MM.1S (cell line): ENCODE results near the gene ADGRL3.

ENCODE experiments used
- EZH2 ChIP-seq: fragments of 300-600 bp; sonication (generic); optimal IDR thresholded peaks from 2 replicates; pipeline ENCODE3; 2017; ENCODE audit warnings: low read depth, mild to moderate bottlenecking, antibody characterized with exemption, low read length, mixed read lengths
- EZH2phosphoT487 ChIP-seq: fragments of 300-600 bp; sonication (generic); IDR thresholded peaks from 2 replicates; pipeline ENCODE4 v1.6.1; 2018; ENCODE audit warnings: antibody characterized with exemption, low read length
- TF ChIP-seq, protein P1 (sequence below): fragments of 300-600 bp; sonication (generic); IDR thresholded peaks from 2 replicates; pipeline ENCODE4 v1.5.1; 2016; ENCODE audit warnings: antibody characterized with exemption, low read length, mixed read lengths

DNA sequence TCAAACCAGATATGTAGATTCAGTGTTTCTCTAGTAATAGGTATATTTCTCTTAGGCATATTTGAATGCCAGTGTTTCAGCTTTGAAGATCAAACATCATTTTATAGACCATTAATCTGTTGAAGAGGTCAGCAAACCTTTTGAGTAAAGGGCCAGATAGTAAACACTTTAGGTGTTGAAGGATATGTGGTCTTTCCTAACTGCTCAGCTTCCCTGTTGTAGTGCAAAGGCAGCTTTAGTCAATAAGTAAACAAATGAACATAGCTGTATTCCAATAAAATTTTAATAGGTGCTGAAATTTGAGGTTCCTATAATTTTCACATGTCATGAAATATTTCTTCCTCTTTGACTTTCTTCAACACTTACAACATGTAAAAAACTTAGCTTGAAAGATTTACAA is 201.6 kb downstream of the ADGRL3 start:
- TF ChIP-seq, protein P1, sequence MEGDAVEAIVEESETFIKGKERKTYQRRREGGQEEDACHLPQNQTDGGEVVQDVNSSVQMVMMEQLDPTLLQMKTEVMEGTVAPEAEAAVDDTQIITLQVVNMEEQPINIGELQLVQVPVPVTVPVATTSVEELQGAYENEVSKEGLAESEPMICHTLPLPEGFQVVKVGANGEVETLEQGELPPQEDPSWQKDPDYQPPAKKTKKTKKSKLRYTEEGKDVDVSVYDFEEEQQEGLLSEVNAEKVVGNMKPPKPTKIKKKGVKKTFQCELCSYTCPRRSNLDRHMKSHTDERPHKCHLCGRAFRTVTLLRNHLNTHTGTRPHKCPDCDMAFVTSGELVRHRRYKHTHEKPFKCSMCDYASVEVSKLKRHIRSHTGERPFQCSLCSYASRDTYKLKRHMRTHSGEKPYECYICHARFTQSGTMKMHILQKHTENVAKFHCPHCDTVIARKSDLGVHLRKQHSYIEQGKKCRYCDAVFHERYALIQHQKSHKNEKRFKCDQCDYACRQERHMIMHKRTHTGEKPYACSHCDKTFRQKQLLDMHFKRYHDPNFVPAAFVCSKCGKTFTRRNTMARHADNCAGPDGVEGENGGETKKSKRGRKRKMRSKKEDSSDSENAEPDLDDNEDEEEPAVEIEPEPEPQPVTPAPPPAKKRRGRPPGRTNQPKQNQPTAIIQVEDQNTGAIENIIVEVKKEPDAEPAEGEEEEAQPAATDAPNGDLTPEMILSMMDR, result no peak
- TF ChIP-seq EZH2phosphoT487, result no peak
- TF ChIP-seq EZH2, result no peak
